ENCODE results near the gene FMO5.

DNA sequence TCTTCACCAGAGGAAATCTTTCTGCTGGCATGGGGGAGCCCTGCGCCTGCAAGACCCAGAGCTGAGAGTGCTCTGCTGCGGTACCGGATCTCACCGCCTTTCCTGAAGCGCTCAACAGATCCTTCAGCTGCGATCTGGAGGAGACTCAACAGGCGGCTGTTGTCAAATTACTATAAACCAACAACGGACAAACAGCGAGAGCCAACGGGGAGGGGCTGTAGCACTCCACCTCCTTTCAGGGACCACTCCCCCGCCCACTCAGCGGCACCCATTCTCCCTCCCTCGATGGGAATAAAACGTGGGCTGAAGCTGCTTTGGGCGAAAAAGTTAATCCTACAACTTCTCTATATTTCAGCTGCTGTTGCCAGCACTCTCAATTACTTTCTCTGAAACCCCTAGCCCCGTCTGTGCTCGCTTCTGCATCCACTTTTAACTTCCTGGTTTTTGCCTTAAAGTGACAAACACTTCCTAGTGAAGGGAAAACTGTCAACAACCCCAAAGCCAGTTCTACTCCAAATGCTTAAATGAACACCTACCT, at the start of gene FMO5:
- TF ChIP-seq TAF1 (IDR thresholded peaks at IDR 0.05; ENCODE audit: low read depth) = no peak
- TF ChIP-seq, protein P1, sequence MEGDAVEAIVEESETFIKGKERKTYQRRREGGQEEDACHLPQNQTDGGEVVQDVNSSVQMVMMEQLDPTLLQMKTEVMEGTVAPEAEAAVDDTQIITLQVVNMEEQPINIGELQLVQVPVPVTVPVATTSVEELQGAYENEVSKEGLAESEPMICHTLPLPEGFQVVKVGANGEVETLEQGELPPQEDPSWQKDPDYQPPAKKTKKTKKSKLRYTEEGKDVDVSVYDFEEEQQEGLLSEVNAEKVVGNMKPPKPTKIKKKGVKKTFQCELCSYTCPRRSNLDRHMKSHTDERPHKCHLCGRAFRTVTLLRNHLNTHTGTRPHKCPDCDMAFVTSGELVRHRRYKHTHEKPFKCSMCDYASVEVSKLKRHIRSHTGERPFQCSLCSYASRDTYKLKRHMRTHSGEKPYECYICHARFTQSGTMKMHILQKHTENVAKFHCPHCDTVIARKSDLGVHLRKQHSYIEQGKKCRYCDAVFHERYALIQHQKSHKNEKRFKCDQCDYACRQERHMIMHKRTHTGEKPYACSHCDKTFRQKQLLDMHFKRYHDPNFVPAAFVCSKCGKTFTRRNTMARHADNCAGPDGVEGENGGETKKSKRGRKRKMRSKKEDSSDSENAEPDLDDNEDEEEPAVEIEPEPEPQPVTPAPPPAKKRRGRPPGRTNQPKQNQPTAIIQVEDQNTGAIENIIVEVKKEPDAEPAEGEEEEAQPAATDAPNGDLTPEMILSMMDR (IDR thresholded peaks at IDR 0.05; ENCODE audit: poor library complexity, severe bottlenecking) = no peak
- TF ChIP-seq EP300 (conservative IDR thresholded peaks at IDR 0.05; ENCODE audit: poor library complexity, severe bottlenecking) = no peak
